ENCODE results near the gene PYROXD2. TPM values are rescaled to one million over a fixed set of nuclear protein-coding genes. Genes with fewer than 3 reads are reported as not detected.
A peak's percentile ranks its signal among the peaks of the same experiment; 100 is the strongest.

PYROXD2 gene
- total RNA-seq, 1 experiment from 2014 or later: 7.0 TPM

DNA sequence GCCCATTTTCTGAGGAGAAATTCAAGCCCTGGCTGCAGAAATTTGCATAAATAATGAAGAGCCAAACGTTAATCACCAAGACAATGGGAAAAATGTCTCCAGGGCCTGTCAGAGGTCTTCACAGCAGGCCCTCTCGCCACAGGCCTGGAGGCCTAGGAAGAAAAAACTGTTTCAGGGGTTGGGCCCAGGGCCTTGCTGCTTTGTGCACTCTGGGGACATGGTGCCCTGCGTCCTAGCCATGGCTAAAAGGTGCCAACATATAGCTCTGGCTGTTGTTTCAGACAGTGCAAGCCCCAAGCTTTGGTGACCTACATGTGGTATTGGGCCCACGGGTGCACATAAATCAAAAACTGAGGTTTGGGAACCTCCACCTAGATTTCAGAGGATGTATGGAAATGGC is 23.7 kb upstream of the PYROXD2 start:
- Mint-ChIP-seq H3K27ac (ENCODE audit: unreplicated experiment) (no peak overlapping the region), H3K27me3 (ENCODE audit: unreplicated experiment) (no peaks in the 10 kb centered on the region), H3K4me1 (ENCODE audit: low read depth, unreplicated experiment) (peaks cover 8% of the 10 kb centered on the region), H3K36me3 (ENCODE audit: insufficient read depth, unreplicated experiment) (peaks cover 4% of the 10 kb centered on the region), H3K4me3 (ENCODE audit: low read depth, unreplicated experiment) (no peak overlapping the region), H3K9me3 (ENCODE audit: low read depth, unreplicated experiment) (no peaks in the 10 kb centered on the region)
- intact Hi-C loops (cut with micrococcal nuclease; ENCODE audit: unreplicated experiment): no loop called here
- BruUV-seq (replicated peaks): no TSS peak
- CTCF ChIA-PET: no interaction called here
- no peak for DNase-seq
- TF ChIP-seq, protein P1, sequence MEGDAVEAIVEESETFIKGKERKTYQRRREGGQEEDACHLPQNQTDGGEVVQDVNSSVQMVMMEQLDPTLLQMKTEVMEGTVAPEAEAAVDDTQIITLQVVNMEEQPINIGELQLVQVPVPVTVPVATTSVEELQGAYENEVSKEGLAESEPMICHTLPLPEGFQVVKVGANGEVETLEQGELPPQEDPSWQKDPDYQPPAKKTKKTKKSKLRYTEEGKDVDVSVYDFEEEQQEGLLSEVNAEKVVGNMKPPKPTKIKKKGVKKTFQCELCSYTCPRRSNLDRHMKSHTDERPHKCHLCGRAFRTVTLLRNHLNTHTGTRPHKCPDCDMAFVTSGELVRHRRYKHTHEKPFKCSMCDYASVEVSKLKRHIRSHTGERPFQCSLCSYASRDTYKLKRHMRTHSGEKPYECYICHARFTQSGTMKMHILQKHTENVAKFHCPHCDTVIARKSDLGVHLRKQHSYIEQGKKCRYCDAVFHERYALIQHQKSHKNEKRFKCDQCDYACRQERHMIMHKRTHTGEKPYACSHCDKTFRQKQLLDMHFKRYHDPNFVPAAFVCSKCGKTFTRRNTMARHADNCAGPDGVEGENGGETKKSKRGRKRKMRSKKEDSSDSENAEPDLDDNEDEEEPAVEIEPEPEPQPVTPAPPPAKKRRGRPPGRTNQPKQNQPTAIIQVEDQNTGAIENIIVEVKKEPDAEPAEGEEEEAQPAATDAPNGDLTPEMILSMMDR (IDR thresholded peaks at IDR 0.05; ENCODE audit: unreplicated experiment): no peak

DNA sequence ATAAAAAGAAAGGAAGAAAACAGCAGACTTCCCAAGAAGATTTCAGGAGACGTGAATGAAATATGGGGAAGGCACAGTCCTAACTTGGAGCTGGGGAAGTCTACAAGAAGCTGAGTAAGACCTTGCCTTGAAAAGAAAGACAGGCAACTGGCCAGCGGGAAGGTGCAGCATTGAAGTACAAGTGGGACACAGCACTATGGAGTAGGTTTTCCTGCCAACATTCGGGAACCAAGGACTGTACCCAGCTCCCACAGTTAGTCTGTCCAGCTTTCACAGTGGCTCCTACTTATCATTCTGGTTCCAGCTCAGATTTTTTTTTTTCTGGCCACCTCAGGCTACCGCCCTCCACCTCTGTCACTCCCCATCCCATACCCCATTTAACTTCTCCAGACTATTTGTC is 21.7 kb upstream of the PYROXD2 start:
- Mint-ChIP-seq H3K9me3 (ENCODE audit: low read depth, unreplicated experiment) (no peaks in the 10 kb centered on the region), H3K36me3 (ENCODE audit: insufficient read depth, unreplicated experiment) (peaks cover 4% of the 10 kb centered on the region), H3K4me1 (ENCODE audit: low read depth, unreplicated experiment) (peaks cover 8% of the 10 kb centered on the region), H3K27me3 (ENCODE audit: unreplicated experiment) (no peaks in the 10 kb centered on the region), H3K4me3 (ENCODE audit: low read depth, unreplicated experiment) (no peak overlapping the region), H3K27ac (ENCODE audit: unreplicated experiment) (no peak overlapping the region)
- DNase-seq: no peak
- intact Hi-C loops (cut with micrococcal nuclease; ENCODE audit: unreplicated experiment): no loop called here
- TF ChIP-seq, protein P1 (IDR thresholded peaks at IDR 0.05; ENCODE audit: unreplicated experiment): no peak
- CTCF ChIA-PET: interaction anchor here (0.8 kb wide), 1 partner anchor 127 kb away, joined by 3 read pairs; no protein-coding TSS in a partner anchor
- no TSS peak for BruUV-seq (replicated peaks)

DNA sequence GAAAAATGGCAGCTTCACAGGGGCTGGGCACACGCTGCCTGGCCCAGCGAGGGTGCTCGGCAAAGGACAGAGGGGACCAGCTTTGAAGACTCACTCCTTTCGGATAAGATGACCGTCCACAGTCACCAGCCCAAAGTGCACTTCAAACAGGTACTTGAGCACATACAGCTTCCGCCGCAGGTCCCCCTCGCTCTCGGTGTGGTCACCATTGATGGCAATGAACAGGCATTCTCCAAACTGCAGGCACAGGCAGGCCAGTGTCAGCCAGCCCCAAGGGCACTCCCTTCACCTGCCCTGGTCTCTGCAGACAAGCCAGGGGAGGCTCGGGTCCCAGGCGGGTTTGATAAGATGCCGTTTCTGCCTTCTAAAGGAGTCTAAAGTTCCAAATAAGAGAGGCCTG is 20.2 kb upstream of the PYROXD2 start:
- H3K36me3 Mint-ChIP-seq (ENCODE audit: insufficient read depth, unreplicated experiment): peaks cover 18% of the 10 kb centered on the region
- CTCF ChIA-PET: interaction anchor here (1.7 kb wide), 1 partner anchor 9 kb away, joined by 3 read pairs; no protein-coding TSS in a partner anchor
- TF ChIP-seq, protein P1 (IDR thresholded peaks at IDR 0.05; ENCODE audit: unreplicated experiment): no peak
- intact Hi-C loops (cut with micrococcal nuclease; ENCODE audit: unreplicated experiment): no loop called here
- no peaks in the 10 kb centered on the region for H3K27me3 Mint-ChIP-seq (ENCODE audit: unreplicated experiment)
- BruUV-seq (replicated peaks): no TSS peak
- no peak for DNase-seq
- H3K4me3 Mint-ChIP-seq (ENCODE audit: low read depth, unreplicated experiment): no peak overlapping the region
- no peak overlapping the region for H3K27ac Mint-ChIP-seq (ENCODE audit: unreplicated experiment)
- H3K9me3 Mint-ChIP-seq (ENCODE audit: low read depth, unreplicated experiment): no peaks in the 10 kb centered on the region
- H3K4me1 Mint-ChIP-seq (ENCODE audit: low read depth, unreplicated experiment): peaks cover 8% of the 10 kb centered on the region

DNA sequence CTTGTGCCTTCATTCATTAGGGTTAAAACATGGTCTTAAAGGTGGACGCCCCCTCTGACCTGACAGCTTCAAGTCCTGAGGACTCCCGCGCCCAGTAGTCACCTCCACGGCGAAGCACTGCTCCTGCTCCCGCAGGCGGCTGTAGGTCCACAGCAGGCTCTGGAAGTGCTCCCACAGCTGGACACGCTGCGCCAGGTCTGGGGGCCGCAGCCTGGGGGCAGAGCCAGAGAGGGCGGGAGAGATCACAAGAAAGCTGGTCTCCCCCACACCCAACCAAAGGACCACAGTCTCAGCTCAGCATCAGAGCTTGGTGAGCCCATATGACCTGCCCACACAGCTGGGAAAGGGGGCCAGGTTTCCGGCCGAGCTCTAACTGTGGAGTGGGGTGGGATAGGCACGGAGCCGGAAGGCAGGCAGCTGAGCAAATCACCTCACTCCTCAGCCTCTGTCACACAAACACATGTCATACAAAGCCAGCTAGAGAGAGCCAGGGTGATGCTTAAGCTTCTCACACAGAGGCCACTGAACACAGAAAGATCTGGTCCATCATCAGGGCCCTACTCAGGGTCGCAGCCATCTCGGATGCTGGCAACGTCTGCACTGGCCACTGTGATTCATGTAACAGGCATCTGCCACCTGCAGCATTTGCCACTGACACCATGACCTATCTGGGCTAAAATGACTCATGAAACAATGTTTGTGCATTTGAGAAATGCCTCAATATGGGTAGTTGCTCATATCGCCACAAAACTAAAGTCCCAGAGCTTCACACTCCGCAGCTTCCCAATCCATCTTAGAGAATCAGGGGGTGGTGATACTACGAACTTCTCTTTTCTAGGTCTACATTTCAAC is 19.1 kb upstream of the PYROXD2 start:
- Mint-ChIP-seq H3K9me3 (ENCODE audit: low read depth, unreplicated experiment) (no peaks in the 10 kb centered on the region), H3K27me3 (ENCODE audit: unreplicated experiment) (no peaks in the 10 kb centered on the region), H3K4me1 (ENCODE audit: low read depth, unreplicated experiment) (peaks cover 8% of the 10 kb centered on the region), H3K4me3 (ENCODE audit: low read depth, unreplicated experiment) (no peak overlapping the region), H3K27ac (ENCODE audit: unreplicated experiment) (no peak overlapping the region), H3K36me3 (ENCODE audit: insufficient read depth, unreplicated experiment) (peaks cover 20% of the 10 kb centered on the region)
- BruUV-seq (replicated peaks): no TSS peak
- DNase-seq: peak; percentile 18
- CTCF ChIA-PET: interaction anchor here (1.7 kb wide), 1 partner anchor 8 kb away, joined by 3 read pairs; no protein-coding TSS in a partner anchor
- intact Hi-C loops (cut with micrococcal nuclease; ENCODE audit: unreplicated experiment): no loop called here
- TF ChIP-seq, protein P1 (IDR thresholded peaks at IDR 0.05; ENCODE audit: unreplicated experiment): no peak
